Activated naive CD4-positive, alpha-beta T cell treated with anti-CD3 and anti-CD28 coated beads for 36 hours (primary cell): ENCODE data around the gene ASMTL. TPM values are rescaled to one million over a fixed set of nuclear protein-coding genes. Genes with fewer than 3 reads are reported as not detected.
"Not testable (repeated sequence)": the region's sequence is repeated elsewhere in the genome, so short reads cannot be mapped to it uniquely, and the experiment has no call there.

Experiments
- CTCF ChIA-PET: fragments of 350-600 bp; sonication (Branson Sonifier 250); formaldehyde crosslinking; loops from one replicate; lab custom pipeline; 2021; ENCODE audit warnings: antibody characterized with exemption; lab: Charles Lee
- DNase-seq: peaks from one replicate; pipeline ENCODE4 v3.0.0-alpha.2; 2020
- H3K27ac Mint-ChIP-seq: one replicate; pipeline ENCODE4 v1.8.0; 2021; ENCODE audit warnings: mild to moderate bottlenecking, mixed read lengths
- H3K27me3 Mint-ChIP-seq: one replicate; pipeline ENCODE4 v1.8.0; 2021; ENCODE audit warnings: low read depth, mixed read lengths
- H3K36me3 Mint-ChIP-seq: one replicate; pipeline ENCODE4 v1.8.0; 2021; ENCODE audit warnings: low read depth, mixed read lengths
- H3K4me1 Mint-ChIP-seq: one replicate; pipeline ENCODE4 v1.8.0; 2021; ENCODE audit warnings: low read depth, mixed read lengths
- H3K4me3 Mint-ChIP-seq: one replicate; pipeline ENCODE4 v1.8.0; 2021; ENCODE audit warnings: mild to moderate bottlenecking, moderate library complexity, mixed read lengths
- H3K9me3 Mint-ChIP-seq: one replicate; pipeline ENCODE4 v1.8.0; 2021; ENCODE audit warnings: mixed read lengths
- intact Hi-C: fragments of 100-400 bp; cut with micrococcal nuclease; formaldehyde crosslinking; loops from one replicate; pipeline ENCODE4 v1.15.1; 2023
- total RNA-seq, 2 experiments: library from RNA; stranded (reverse); gene quantifications; one replicate each; pipeline ENCODE4 v1.2.3, GENCODE V29; 2021

Gene ASMTL
- total RNA-seq, 2 experiments from 2014 or later, result 45.1 to 47.2 TPM

GRCh38 chrX:1419545-1420355 is 33.0 kb downstream of the ASMTL start:
- Mint-ChIP-seq H3K4me1 (no peaks in the 10 kb centered on the region), H3K27me3 (no peaks in the 10 kb centered on the region), H3K27ac (peak overlapping the region; percentile 32), H3K36me3 (peaks cover 46% of the 10 kb centered on the region), H3K4me3 (no peak overlapping the region), H3K9me3 (peaks cover 9% of the 10 kb centered on the region)
- no peak for DNase-seq
- intact Hi-C loops, result no loop called here
- CTCF ChIA-PET, result no interaction called here

GRCh38 chrX:1418901-1419544 is 33.7 kb downstream of the ASMTL start:
- no peak overlapping the region for H3K27ac Mint-ChIP-seq
- peaks cover 43% of the 10 kb centered on the region for H3K36me3 Mint-ChIP-seq
- H3K9me3 Mint-ChIP-seq, result peaks cover 9% of the 10 kb centered on the region
- no peak overlapping the region for H3K4me3 Mint-ChIP-seq
- H3K4me1 Mint-ChIP-seq, result no peaks in the 10 kb centered on the region
- DNase-seq, result no peak
- CTCF ChIA-PET, result no interaction called here
- intact Hi-C loops, result no loop called here
- no peaks in the 10 kb centered on the region for H3K27me3 Mint-ChIP-seq

DNA sequence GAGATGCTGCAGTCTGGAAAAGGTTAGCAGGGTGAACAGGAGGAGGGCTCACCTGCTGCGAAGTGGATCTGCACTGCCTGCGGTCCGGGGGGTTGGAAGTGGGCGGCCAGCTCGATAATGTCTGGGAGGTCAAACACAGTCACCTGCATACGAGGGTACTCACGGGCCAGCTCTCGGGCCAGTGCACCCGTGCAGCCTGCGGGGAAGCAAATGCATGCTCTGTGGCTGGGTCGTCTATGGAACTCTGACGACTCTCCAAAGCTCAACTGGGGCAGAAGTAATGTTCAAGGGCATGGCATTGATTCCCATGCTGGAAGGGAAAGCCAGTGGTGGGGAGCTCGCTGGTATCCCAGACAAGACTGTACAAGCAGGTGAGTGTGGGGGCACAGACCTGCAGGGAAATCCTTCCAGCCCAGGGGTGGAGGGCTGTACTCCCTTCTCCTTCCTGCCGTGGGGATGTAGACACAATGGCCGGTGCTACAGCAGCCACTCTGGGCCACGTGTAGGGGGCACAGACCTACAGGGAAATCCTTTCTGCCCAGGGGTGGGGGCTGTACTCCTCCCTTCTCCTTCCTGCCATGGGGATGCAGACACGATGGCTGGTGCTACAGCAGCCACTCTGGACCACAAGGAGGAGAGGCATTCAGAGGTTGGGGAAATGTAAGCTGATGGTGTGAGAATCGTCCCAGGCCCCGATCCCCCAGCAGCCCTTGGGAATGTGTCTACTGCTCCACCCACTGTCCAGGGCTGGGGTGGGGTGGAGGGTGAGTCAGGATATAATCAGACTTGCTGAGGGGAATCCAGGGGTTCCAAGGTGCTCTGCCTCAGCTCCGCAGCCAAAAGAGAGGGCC is 34.6 kb downstream of the ASMTL start:
- intact Hi-C loops, result no loop called here
- Mint-ChIP-seq H3K9me3 (peaks cover 9% of the 10 kb centered on the region), H3K27ac (no peak overlapping the region), H3K27me3 (no peaks in the 10 kb centered on the region), H3K4me3 (no peak overlapping the region), H3K4me1 (no peaks in the 10 kb centered on the region), H3K36me3 (peaks cover 44% of the 10 kb centered on the region)
- CTCF ChIA-PET, result no interaction called here
- no peak for DNase-seq

- Mint-ChIP-seq H3K27me3 (no peaks in the 10 kb centered on the region), H3K36me3 (peaks cover 43% of the 10 kb centered on the region), H3K4me3 (no peak overlapping the region)
Observed at GRCh38 chrX:1416965-1417760, 35.5 kb downstream of the ASMTL start.

DNA sequence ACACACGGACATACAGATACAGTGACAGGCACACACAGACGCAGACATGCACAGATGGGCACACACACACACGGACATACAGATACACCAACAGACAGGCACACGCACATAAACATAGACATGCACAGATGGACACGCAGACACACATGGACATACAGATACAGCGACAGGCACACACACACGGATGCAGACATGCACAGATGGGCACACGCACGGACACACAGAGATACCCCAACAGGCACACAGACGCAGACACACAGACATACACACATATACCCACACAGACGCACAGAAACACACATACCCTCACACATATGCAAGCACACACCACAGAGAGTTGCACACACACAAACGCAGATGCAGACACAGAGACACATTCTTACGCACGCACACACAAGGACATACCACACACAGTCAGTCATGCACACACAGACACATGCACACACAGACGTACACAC is 36.4 kb downstream of the ASMTL start:
- Mint-ChIP-seq H3K9me3 (peaks cover 2% of the 10 kb centered on the region), H3K36me3 (peaks cover 38% of the 10 kb centered on the region), H3K4me3 (no peak overlapping the region), H3K27ac (no peak overlapping the region), H3K4me1 (no peaks in the 10 kb centered on the region), H3K27me3 (no peaks in the 10 kb centered on the region)
- CTCF ChIA-PET, result no interaction called here
- no peak for DNase-seq
- intact Hi-C loops, result no loop called here

More at GRCh38 chrX:1416965-1417760, 35.5 kb downstream of the ASMTL start:
- no peak for DNase-seq
- CTCF ChIA-PET, result no interaction called here
- intact Hi-C loops, result no loop called here
- H3K4me1 Mint-ChIP-seq, result no peaks in the 10 kb centered on the region
- peaks cover 9% of the 10 kb centered on the region for H3K9me3 Mint-ChIP-seq
- H3K27ac Mint-ChIP-seq, result no peak overlapping the region

DNA sequence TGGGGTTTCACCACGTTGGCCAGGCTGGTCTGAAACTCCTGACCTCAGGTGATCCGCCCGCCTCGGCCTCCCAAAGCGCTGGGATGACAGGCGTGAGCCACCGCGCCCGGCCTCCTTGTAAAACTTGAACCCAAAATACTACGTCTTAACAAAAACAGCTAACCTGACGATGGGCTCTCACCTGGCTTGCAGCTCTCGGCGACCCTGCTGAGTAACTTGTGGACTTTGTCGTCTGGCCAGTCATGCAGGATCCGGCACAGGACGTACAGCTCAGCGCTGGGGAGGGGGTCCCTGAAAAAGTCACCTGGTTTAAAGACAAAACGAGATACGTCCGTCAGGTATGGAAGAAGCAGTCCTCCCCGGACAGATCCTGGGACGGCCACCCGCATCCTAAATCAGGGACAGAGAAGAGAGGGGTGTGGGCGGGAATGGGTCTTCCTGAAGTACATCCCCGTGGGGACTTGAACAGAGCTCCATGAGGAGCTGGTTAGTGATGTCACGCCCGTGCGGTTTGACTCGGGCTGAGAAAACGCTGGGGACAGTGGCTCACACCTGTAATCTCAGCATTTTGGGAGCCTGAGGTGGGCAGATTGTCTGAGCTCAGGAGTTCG is 40.1 kb downstream of the ASMTL start:
- intact Hi-C loops, result no loop called here
- no peaks in the 10 kb centered on the region for H3K4me1 Mint-ChIP-seq
- H3K9me3 Mint-ChIP-seq, result no peaks in the 10 kb centered on the region
- H3K36me3 Mint-ChIP-seq, result peaks cover 27% of the 10 kb centered on the region
- no peaks in the 10 kb centered on the region for H3K27me3 Mint-ChIP-seq
- CTCF ChIA-PET, result no interaction called here
- no peak overlapping the region for H3K27ac Mint-ChIP-seq
- DNase-seq, result no peak
- H3K4me3 Mint-ChIP-seq, result no peak overlapping the region

DNA sequence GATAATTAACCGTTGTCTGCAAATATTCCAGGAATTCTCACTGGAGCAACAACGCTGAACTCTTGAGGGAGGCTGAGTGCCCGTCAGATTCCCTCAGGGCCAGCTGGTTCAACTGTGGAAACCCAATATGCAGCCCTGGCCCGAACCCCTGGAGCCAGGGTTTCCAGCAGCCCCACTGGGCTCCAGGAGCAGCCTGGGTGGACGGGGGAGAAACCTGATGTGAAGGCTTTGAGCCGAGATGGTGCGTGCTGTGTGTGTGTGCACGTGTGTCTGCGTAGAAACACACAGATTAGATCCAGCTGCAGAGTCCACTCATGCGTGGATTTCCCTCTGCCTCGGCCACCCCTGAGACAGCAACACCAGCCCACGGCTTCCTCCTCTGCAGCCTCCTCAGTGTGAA is 41.4 kb downstream of the ASMTL start:
- Mint-ChIP-seq H3K27ac (no peak overlapping the region), H3K9me3 (no peaks in the 10 kb centered on the region), H3K27me3 (no peaks in the 10 kb centered on the region), H3K4me1 (no peaks in the 10 kb centered on the region), H3K4me3 (no peak overlapping the region), H3K36me3 (peaks cover 27% of the 10 kb centered on the region)
- intact Hi-C loops, result no loop called here
- no peak for DNase-seq
- CTCF ChIA-PET, result no interaction called here

DNA sequence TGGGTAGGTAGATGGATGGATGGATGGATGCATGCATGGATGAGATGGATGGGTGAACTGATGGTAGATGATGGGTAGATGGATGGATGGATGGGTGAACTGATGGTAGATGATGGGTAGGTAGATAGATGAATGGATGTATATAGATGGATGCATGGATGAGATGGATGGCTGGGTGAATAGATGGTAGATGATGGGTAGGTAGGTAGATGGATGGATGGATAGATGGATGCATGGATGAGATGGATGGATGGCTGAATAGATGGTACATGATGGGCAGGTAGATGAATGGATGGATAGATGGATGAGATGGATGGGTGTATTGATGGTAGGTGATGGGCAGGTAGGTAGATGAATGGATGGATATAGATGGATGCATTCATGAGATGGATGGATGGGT is 45.7 kb downstream of the ASMTL start:
- H3K36me3 Mint-ChIP-seq, result peaks cover 7% of the 10 kb centered on the region
- no peaks in the 10 kb centered on the region for H3K27me3 Mint-ChIP-seq
- intact Hi-C loops, result no loop called here
- H3K4me3 Mint-ChIP-seq, result no peak overlapping the region
- H3K27ac Mint-ChIP-seq, result no peak overlapping the region
- CTCF ChIA-PET, result no interaction called here
- DNase-seq, result no peak
- H3K4me1 Mint-ChIP-seq, result no peaks in the 10 kb centered on the region
- no peaks in the 10 kb centered on the region for H3K9me3 Mint-ChIP-seq

- H3K27me3 Mint-ChIP-seq, H3K4me3 Mint-ChIP-seq, H3K36me3 Mint-ChIP-seq, intact Hi-C loops, H3K4me1 Mint-ChIP-seq, H3K27ac Mint-ChIP-seq, CTCF ChIA-PET, DNase-seq, H3K9me3 Mint-ChIP-seq: not testable (repeated sequence)
Observed at GRCh38 chrX:1405769-1406168, 46.9 kb downstream of the ASMTL start.

GRCh38 chrX:1403867-1404266 is 48.8 kb downstream of the ASMTL start:
- H3K4me3 Mint-ChIP-seq, H3K36me3 Mint-ChIP-seq, H3K9me3 Mint-ChIP-seq, CTCF ChIA-PET, intact Hi-C loops, H3K27me3 Mint-ChIP-seq, H3K27ac Mint-ChIP-seq, H3K4me1 Mint-ChIP-seq, DNase-seq: not testable (repeated sequence)

DNA sequence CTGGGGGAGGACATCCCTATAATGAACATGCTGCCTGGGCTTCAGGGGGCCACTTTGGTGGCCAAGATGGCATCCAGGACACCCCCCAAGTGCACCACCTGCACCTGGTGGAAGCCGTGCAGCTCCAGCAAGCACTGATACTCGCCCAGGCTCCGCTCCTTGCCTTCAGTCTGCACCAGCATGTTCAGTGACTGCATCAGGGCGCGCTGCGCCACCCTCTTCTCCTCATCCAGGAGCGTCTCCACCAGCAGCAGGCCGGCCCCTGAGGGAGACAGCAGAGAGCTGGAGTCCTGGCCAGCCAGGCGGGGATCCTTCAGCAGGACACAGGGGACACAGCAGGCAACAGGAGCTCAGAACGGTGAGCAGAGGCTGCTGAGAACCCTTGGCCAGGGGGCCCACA is 49.5 kb downstream of the ASMTL start:
- intact Hi-C loops, result no loop called here
- CTCF ChIA-PET, result no interaction called here
- no peaks in the 10 kb centered on the region for H3K27me3 Mint-ChIP-seq
- H3K9me3 Mint-ChIP-seq, result no peaks in the 10 kb centered on the region
- DNase-seq, result no peak
- H3K36me3 Mint-ChIP-seq, result no peaks in the 10 kb centered on the region
- H3K27ac Mint-ChIP-seq, result no peak overlapping the region
- no peaks in the 10 kb centered on the region for H3K4me1 Mint-ChIP-seq
- H3K4me3 Mint-ChIP-seq, result no peak overlapping the region
